Measurements from ENCODE around the gene IER2.
"Not testable (repeated sequence)": the region's sequence is repeated elsewhere in the genome, so short reads cannot be mapped to it uniquely, and the experiment has no call there.

Gene IER2

DNA sequence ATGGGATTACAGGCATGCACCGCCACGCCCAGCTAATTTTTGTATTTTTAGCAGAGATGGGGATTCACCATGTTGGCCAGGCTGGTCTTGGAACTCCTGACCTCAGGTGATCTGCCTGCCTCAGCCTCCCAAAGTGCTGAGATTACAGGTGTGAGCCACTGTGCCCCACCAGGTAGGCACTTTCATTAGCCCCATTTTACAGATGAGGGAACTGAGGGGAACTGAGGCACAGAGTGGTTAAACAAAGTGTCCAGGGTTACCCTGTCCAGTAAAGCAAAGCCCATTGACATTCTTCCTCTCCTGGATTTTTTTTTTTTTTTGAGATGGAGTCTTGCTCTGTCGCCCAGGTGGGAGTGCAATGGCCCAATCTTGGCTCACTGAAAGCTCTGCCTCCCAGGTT, 15.9 kb downstream of the IER2 start:
- H3K9me3 ChIP-seq (ENCODE audit: control insufficient read depth, low read length); H3K27me3 ChIP-seq (ENCODE audit: control insufficient read depth, insufficient read depth, low read length, poor library complexity, severe bottlenecking); H3K36me3 ChIP-seq (ENCODE audit: control insufficient read depth, insufficient read depth, low read length); H3K4me3 ChIP-seq (ENCODE audit: insufficient read depth, low read depth, low read length); H3K27ac ChIP-seq (ENCODE audit: insufficient read depth, low read depth, low read length, poor library complexity, severe bottlenecking): not testable (repeated sequence)
- peaks cover 24% of the 10 kb centered on the region for H3K4me1 ChIP-seq (ENCODE audit: control insufficient read depth, insufficient read depth, low read length)
- whole genome bisulfite sequencing, 2 experiments = 92 to 95% methylated on average over 3 of the region's 3 CpGs

DNA sequence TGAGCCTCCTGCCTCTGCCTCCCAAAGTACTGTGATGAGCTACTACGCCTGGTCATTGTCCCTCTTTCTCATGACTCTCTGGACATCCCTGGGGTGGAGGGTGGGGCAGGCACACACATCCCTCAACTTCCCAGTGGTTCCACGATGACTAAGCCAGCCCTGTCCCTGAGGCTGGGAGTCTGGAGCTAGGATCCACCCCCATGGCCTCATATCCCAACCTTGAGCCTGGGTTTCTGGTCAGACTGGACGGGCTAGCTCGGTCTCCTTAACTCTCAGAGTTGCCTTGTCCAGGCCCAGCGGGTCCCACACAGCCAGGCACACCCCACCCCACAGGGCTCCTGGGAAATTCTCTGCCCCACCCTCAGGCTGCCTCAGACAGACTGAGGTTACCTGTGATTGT, 19.6 kb downstream of the IER2 start:
- no peaks in the 10 kb centered on the region for H3K27me3 ChIP-seq (ENCODE audit: control insufficient read depth, insufficient read depth, low read length, poor library complexity, severe bottlenecking)
- H3K9me3 ChIP-seq (ENCODE audit: control insufficient read depth, low read length) = no peaks in the 10 kb centered on the region
- WGBS, 2 experiments = 92% methylated on average over 5 of the region's 5 CpGs
- no peak overlapping the region for H3K4me3 ChIP-seq (ENCODE audit: insufficient read depth, low read depth, low read length)
- H3K27ac ChIP-seq (ENCODE audit: insufficient read depth, low read depth, low read length, poor library complexity, severe bottlenecking) = no peak overlapping the region
- no peaks in the 10 kb centered on the region for H3K36me3 ChIP-seq (ENCODE audit: control insufficient read depth, insufficient read depth, low read length)
- H3K4me1 ChIP-seq (ENCODE audit: control insufficient read depth, insufficient read depth, low read length) = peaks cover 13% of the 10 kb centered on the region

DNA sequence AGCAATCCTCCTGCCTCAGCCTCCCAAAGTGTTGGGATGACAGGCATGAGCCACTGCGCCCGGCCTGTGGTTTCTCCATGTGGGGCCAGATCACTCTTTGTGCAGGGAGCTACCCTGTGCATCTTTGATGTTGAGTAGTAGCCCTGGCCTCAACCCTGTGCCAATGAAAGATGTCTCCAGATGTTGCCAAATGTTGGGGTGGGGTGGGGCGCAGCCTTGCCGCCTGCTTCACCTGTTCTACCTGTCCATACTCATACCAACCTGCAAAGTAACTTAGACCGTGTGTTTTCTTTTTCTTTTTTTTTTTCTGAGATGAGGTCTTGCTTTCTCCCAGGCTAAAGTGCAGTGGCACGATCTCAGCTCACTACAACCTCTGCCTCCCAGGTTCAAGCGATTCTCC, 20.9 kb downstream of the IER2 start:
- H3K36me3 ChIP-seq (ENCODE audit: control insufficient read depth, insufficient read depth, low read length) = no peaks in the 10 kb centered on the region
- WGBS, 2 experiments = 91 to 94% methylated on average over 7 of the region's 7 CpGs
- H3K9me3 ChIP-seq (ENCODE audit: control insufficient read depth, low read length) = no peaks in the 10 kb centered on the region
- H3K4me3 ChIP-seq (ENCODE audit: insufficient read depth, low read depth, low read length) = no peak overlapping the region
- no peaks in the 10 kb centered on the region for H3K27me3 ChIP-seq (ENCODE audit: control insufficient read depth, insufficient read depth, low read length, poor library complexity, severe bottlenecking)
- H3K4me1 ChIP-seq (ENCODE audit: control insufficient read depth, insufficient read depth, low read length) = peaks cover 9% of the 10 kb centered on the region
- H3K27ac ChIP-seq (ENCODE audit: insufficient read depth, low read depth, low read length, poor library complexity, severe bottlenecking) = no peak overlapping the region

DNA sequence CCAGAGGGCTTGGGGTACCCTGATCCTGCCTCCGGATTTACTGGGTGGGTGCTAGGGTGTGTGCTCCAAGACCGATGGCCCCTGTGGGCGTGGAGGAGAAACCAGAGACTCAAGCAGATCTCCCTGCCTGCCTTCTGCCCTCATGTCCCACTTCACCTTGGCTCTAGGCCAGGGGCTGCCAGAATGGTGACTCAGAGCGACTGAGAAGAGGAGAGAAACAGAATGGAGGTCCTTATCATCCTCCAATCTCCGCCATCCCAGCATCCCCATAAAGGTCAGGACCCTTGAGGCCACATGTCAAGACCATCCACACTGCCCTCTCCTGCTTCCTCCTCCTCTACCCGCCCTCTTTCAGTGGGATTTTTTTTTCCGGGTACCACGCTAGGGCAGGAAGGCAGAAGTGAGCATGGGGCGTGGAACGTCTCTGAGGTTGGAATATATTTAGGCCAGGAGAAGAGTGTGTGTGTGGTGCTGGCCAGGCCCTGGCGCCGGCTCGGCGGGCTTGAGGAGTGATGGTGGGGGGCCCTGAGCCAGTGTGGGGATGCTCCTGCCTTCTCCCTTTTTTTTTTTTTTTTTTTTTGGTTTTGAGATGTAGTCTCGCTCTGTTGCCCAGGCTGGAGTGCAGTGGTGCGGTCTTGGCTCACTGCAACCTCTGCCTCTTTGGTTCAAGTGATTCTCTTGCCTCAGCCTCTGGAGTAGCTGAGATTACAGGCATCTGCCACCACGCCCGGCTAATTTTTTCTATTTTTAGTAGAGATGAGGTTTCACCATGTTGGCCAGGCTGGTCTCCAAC, 22.3 kb downstream of the IER2 start:
- no peak overlapping the region for H3K27ac ChIP-seq (ENCODE audit: insufficient read depth, low read depth, low read length, poor library complexity, severe bottlenecking)

DNA sequence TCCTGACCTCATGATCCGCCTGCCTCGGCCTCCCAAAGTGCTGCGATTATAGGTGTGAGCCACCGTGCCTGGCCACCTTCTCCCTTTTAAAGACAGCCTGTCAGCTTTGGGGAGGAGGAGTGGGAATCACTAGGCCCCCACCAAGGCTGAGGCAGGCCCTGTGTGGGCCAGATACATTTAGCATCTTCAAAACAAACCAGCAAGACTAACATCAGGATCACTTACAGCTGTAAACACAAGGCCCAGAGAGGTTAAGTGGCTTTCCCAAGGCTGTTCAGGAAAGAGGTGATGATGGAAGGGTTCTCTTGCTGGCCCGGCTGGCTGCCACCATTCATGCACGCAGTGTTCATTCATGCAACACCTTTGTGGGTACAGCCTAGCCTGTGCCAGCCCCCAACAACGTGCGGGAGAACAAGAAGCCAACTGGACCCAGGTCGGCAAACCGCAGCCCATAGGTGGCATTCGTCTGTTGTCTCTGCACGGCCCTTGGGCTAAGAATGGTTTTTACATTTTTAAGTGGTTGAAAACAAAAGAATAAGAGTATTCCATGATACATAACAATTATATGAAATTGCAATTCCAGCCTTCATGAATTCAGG, 23.0 kb downstream of the IER2 start:
- 89 to 95% methylated on average over 12 of the region's 12 CpGs for WGBS, 2 experiments
- H3K27me3 ChIP-seq (ENCODE audit: control insufficient read depth, insufficient read depth, low read length, poor library complexity, severe bottlenecking) = no peaks in the 10 kb centered on the region
- no peaks in the 10 kb centered on the region for H3K36me3 ChIP-seq (ENCODE audit: control insufficient read depth, insufficient read depth, low read length)
- no peak overlapping the region for H3K4me3 ChIP-seq (ENCODE audit: insufficient read depth, low read depth, low read length)
- no peak overlapping the region for H3K27ac ChIP-seq (ENCODE audit: insufficient read depth, low read depth, low read length, poor library complexity, severe bottlenecking)
- no peaks in the 10 kb centered on the region for H3K4me1 ChIP-seq (ENCODE audit: control insufficient read depth, insufficient read depth, low read length)
- no peaks in the 10 kb centered on the region for H3K9me3 ChIP-seq (ENCODE audit: control insufficient read depth, low read length)

More for the DNA sequence above, 22.3 kb downstream of the IER2 start:
- no peaks in the 10 kb centered on the region for H3K9me3 ChIP-seq (ENCODE audit: control insufficient read depth, low read length)
- H3K27me3 ChIP-seq (ENCODE audit: control insufficient read depth, insufficient read depth, low read length, poor library complexity, severe bottlenecking) = no peaks in the 10 kb centered on the region
- H3K36me3 ChIP-seq (ENCODE audit: control insufficient read depth, insufficient read depth, low read length) = no peaks in the 10 kb centered on the region
- WGBS, 2 experiments = 90 to 92% methylated on average over 18 of the region's 18 CpGs
- peaks cover 6% of the 10 kb centered on the region for H3K4me1 ChIP-seq (ENCODE audit: control insufficient read depth, insufficient read depth, low read length)
- no peak overlapping the region for H3K4me3 ChIP-seq (ENCODE audit: insufficient read depth, low read depth, low read length)

DNA sequence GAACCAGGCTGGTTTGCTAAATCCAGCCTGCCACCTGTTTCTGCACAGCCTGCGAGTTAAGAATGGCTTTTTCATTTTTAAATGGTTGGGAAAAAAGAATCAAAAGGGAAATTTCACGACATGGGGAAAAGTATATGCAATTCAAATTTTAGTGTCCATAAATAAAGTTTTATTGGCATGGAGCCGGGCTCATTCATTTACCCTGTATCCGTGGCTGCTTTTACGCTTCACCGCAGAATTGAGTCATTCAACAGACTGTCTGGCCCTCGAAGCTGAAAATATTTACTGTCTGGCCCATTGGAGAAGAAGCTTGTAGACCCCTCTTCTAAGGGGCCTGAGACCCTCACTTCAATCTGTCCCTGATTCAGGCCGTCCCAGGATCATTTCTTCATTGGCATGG, 26.1 kb downstream of the IER2 start:
- H3K36me3 ChIP-seq (ENCODE audit: control insufficient read depth, insufficient read depth, low read length) = no peaks in the 10 kb centered on the region
- no peaks in the 10 kb centered on the region for H3K27me3 ChIP-seq (ENCODE audit: control insufficient read depth, insufficient read depth, low read length, poor library complexity, severe bottlenecking)
- H3K4me3 ChIP-seq (ENCODE audit: insufficient read depth, low read depth, low read length) = no peak overlapping the region
- no peaks in the 10 kb centered on the region for H3K9me3 ChIP-seq (ENCODE audit: control insufficient read depth, low read length)
- no peaks in the 10 kb centered on the region for H3K4me1 ChIP-seq (ENCODE audit: control insufficient read depth, insufficient read depth, low read length)
- WGBS, 2 experiments = 89 to 93% methylated on average over 8 of the region's 8 CpGs
- H3K27ac ChIP-seq (ENCODE audit: insufficient read depth, low read depth, low read length, poor library complexity, severe bottlenecking) = no peak overlapping the region

DNA sequence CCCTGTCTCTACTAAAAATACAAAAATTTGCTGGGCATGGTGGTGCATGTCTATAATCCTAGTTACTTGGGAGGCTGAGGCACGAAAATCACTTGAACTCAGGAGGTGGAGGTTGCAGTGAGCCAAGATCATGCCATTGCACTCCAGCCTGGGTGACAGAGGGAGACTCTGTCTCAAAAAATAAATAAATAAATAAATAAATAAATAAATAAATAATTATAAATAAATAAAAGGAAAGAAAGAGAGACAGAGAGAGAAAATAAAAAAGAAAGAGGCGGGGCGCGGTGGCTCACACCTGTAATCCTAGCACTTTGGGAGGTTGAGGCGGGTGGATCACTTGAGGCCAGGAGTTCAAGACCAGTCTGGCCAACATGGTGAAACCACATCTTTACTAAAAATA, 27.4 kb downstream of the IER2 start:
- not testable (repeated sequence) for H3K9me3 ChIP-seq (ENCODE audit: control insufficient read depth, low read length); H3K27ac ChIP-seq (ENCODE audit: insufficient read depth, low read depth, low read length, poor library complexity, severe bottlenecking); H3K36me3 ChIP-seq (ENCODE audit: control insufficient read depth, insufficient read depth, low read length); H3K4me3 ChIP-seq (ENCODE audit: insufficient read depth, low read depth, low read length); H3K27me3 ChIP-seq (ENCODE audit: control insufficient read depth, insufficient read depth, low read length, poor library complexity, severe bottlenecking); H3K4me1 ChIP-seq (ENCODE audit: control insufficient read depth, insufficient read depth, low read length)
- 94 to 98% methylated on average over 5 of the region's 5 CpGs for WGBS, 2 experiments

DNA sequence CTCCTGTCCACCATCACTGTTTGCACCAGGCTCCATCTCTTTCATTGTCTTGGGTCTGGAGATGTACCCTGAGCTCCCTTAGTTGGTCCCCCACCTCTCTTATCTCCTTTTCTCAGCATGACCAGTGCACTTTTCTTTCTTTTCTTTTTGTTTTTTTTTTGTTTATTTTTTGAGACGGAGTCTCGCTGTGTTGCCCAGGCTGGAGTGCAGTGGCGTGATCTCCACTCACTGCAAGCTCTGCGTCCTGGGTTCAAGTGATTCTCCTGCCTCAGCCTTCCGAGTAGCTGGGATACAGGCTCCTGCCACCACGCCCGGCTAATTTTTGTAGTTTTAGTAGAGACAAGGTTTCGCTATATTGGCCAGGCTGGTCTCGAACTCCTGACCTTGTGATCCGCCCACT, 28.1 kb downstream of the IER2 start:
- H3K9me3 ChIP-seq (ENCODE audit: control insufficient read depth, low read length); H3K27me3 ChIP-seq (ENCODE audit: control insufficient read depth, insufficient read depth, low read length, poor library complexity, severe bottlenecking); H3K36me3 ChIP-seq (ENCODE audit: control insufficient read depth, insufficient read depth, low read length); H3K27ac ChIP-seq (ENCODE audit: insufficient read depth, low read depth, low read length, poor library complexity, severe bottlenecking); H3K4me3 ChIP-seq (ENCODE audit: insufficient read depth, low read depth, low read length); H3K4me1 ChIP-seq (ENCODE audit: control insufficient read depth, insufficient read depth, low read length): not testable (repeated sequence)
- WGBS, 2 experiments = 95% methylated on average over 10 of the region's 10 CpGs

DNA sequence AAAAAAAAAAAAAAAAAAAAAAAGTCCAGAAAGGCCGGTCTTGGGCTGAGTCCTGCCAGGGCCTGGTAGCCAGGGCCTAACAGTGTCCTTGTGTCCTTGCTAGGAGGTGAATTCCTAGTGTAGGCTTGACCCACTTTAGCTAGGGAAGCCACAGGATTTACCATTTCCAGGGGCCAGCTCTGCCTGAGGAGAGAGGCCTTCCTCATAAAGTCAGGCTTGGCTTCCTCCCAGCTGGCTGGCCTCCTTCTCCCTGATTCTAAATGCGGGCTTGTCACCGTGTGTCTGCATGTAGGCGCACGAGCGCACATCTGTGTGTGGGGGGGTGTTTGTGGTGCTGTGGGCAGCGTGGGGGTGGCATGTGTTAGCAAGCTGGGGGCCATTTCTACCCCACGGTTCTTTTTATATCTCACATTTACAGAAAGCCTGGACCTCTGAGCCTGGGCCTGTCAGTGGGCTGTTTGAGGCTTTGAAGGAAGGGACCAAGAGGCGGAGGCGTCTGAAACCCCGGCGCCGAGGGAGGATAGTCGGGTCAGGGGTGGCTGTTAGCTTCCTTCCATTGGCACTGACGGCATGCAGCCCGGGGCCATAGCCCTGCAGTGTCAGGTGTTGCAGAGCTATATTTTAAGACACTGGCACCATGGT, 31.7 kb downstream of the IER2 start:
- Histone ChIP-seq H3K4me3 (ENCODE audit: insufficient read depth, low read depth, low read length) (no peak overlapping the region), H3K27ac (ENCODE audit: insufficient read depth, low read depth, low read length, poor library complexity, severe bottlenecking) (no peak overlapping the region), H3K9me3 (ENCODE audit: control insufficient read depth, low read length) (no peaks in the 10 kb centered on the region), H3K4me1 (ENCODE audit: control insufficient read depth, insufficient read depth, low read length) (no peaks in the 10 kb centered on the region), H3K27me3 (ENCODE audit: control insufficient read depth, insufficient read depth, low read length, poor library complexity, severe bottlenecking) (no peaks in the 10 kb centered on the region), H3K36me3 (ENCODE audit: control insufficient read depth, insufficient read depth, low read length) (no peaks in the 10 kb centered on the region)
- WGBS, 2 experiments = 89 to 92% methylated on average over 11 to 16 of the region's 16 CpGs

DNA sequence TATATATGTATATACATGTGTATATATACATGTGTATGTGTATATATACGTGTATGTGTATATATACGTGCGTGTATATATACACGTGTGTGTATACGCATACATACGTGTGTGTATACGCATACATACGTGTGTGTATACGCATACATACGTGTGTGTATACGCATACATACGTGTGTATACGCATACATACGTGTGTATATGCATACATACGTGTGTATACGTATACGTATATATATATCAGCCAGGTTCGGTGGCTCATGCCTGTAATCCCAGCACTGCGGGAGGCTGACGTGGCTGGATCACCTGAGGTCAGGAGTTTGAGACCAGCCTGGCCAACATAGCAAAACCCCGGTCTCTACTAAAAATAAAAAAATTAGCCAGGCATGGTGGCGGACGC, 34.7 kb downstream of the IER2 start:
- not testable (repeated sequence) for H3K27ac ChIP-seq (ENCODE audit: insufficient read depth, low read depth, low read length, poor library complexity, severe bottlenecking); H3K4me3 ChIP-seq (ENCODE audit: insufficient read depth, low read depth, low read length); H3K27me3 ChIP-seq (ENCODE audit: control insufficient read depth, insufficient read depth, low read length, poor library complexity, severe bottlenecking); H3K36me3 ChIP-seq (ENCODE audit: control insufficient read depth, insufficient read depth, low read length); H3K4me1 ChIP-seq (ENCODE audit: control insufficient read depth, insufficient read depth, low read length); H3K9me3 ChIP-seq (ENCODE audit: control insufficient read depth, low read length)
- WGBS, 2 experiments = 79 to 90% methylated on average over 17 to 20 of the region's 23 CpGs

Data from ectodermal cell (in vitro differentiated cells).